ENCODE results near the gene KRT85.

Gene KRT85

GRCh38 chr12:52358575-52359350, 8.5 kb downstream of the KRT85 start:
- no peak for TF ChIP-seq CTCF (conservative IDR thresholded peaks at IDR 0.05)

GRCh38 chr12:52356762-52357580, 10.3 kb downstream of the KRT85 start:
- H3K27ac ChIP-seq: no peak overlapping the region
- no peak for TF ChIP-seq CTCF (conservative IDR thresholded peaks at IDR 0.05)

More at GRCh38 chr12:52358575-52359350, 8.5 kb downstream of the KRT85 start:
- H3K27ac ChIP-seq: no peak overlapping the region

- no peak overlapping the region for H3K27ac ChIP-seq
- no peak for TF ChIP-seq CTCF (conservative IDR thresholded peaks at IDR 0.05)
Observed at GRCh38 chr12:52356031-52356761, 11.1 kb downstream of the KRT85 start.

GRCh38 chr12:52355176-52355575, 12.1 kb downstream of the KRT85 start:
- H3K27ac ChIP-seq: no peak overlapping the region
- TF ChIP-seq CTCF (conservative IDR thresholded peaks at IDR 0.05): no peak

GRCh38 chr12:52354200-52354599, 13.1 kb downstream of the KRT85 start:
- no peak for TF ChIP-seq CTCF (conservative IDR thresholded peaks at IDR 0.05)
- no peak overlapping the region for H3K27ac ChIP-seq

GRCh38 chr12:52353766-52354165, 13.5 kb downstream of the KRT85 start:
- TF ChIP-seq CTCF (conservative IDR thresholded peaks at IDR 0.05): no peak
- H3K27ac ChIP-seq: no peak overlapping the region

GRCh38 chr12:52352951-52353350, 14.3 kb downstream of the KRT85 start:
- no peak for TF ChIP-seq CTCF (conservative IDR thresholded peaks at IDR 0.05)
- no peak overlapping the region for H3K27ac ChIP-seq

All from VCaP (cell line).